B cell (primary cell): ENCODE measurements around the gene ATAD1. TPM values are rescaled to one million over a fixed set of nuclear protein-coding genes. Genes with fewer than 3 reads are reported as not detected.

Experiments used
- ATAC-seq: fragments of 200-7000 bp; cut with Tn5 transposase; one replicate; pipeline ENCODE4 v1.10.0; 2021; ENCODE audit warnings: low read depth, mild to moderate bottlenecking, moderate number of reproducible peaks, moderate library complexity
- CTCF ChIA-PET: fragments of 350-600 bp; sonication (Branson Sonifier 250); formaldehyde crosslinking; loops from one replicate; lab custom pipeline; 2021; ENCODE audit warnings: antibody characterized with exemption, inconsistent platforms; lab: Charles Lee
- POLR2A ChIA-PET: fragments of 350-600 bp; sonication (Branson Sonifier 250); formaldehyde crosslinking; loops from one replicate; lab custom pipeline; 2021; ENCODE audit warnings: antibody characterized with exemption; lab: Charles Lee
- DNase-seq: peaks from one replicate; pipeline ENCODE4 v3.0.0; 2013
- H2AFZ ChIP-seq: 2 replicates; pipeline ENCODE4 v1.6.1; 2012; ENCODE audit warnings: mild to moderate bottlenecking, low read depth, low read length; ENCODE audit not compliant: insufficient read depth, poor library complexity, severe bottlenecking
- H3K27ac ChIP-seq, 2 donors: 1 replicate in 1 of 2; 2 replicates in 1 of 2; pipeline ENCODE4 v1.5.1; 2012 to 2013; ENCODE audit warnings: low read length in 2 of 2, mild to moderate bottlenecking in 2 of 2, moderate library complexity in 1 of 2
- H3K27me3 ChIP-seq, 4 experiments: fragments of 200-600 bp in 1 of 4; sonication (generic) in 1 of 4; replicated peaks in 1 of 4; 1 replicate in 2 of 4; 2 replicates in 2 of 4; pipeline versions ENCODE4 v1.6.1 to v1.7.0; 2013 to 2016; ENCODE audit warnings: low read length in 3 of 4, mild to moderate bottlenecking in 2 of 4, mixed read lengths in 1 of 4, moderate library complexity in 1 of 4; ENCODE audit not compliant: insufficient read depth in 4 of 4, control insufficient read depth in 3 of 4; ENCODE audit errors: control extremely low read depth in 1 of 4
- H3K36me3 ChIP-seq, 2 experiments: replicated peaks in 1 of 2; 1 replicate in 1 of 2; 2 replicates in 1 of 2; pipeline versions ENCODE4 v1.6.1 to v1.7.1; 2013; ENCODE audit warnings: low read length in 1 of 2; ENCODE audit not compliant: insufficient read depth in 2 of 2, control insufficient read depth in 1 of 2; ENCODE audit errors: control extremely low read depth in 1 of 2, extremely low read depth in 1 of 2
- H3K4me1 ChIP-seq, 2 donors: fragments of 200-600 bp in 1 of 2; sonication (generic) in 1 of 2; 1 replicate in 1 of 2; 2 replicates in 1 of 2; pipeline versions ENCODE4 v1.5.1 to v1.6.1; 2013 to 2017; ENCODE audit warnings: low read length in 2 of 2; ENCODE audit not compliant: control insufficient read depth in 2 of 2, insufficient read depth in 2 of 2
- H3K4me2 ChIP-seq: replicated peaks from 2 replicates; pipeline ENCODE3; 2012; ENCODE audit warnings: mild to moderate bottlenecking, low read depth, low read length; ENCODE audit not compliant: poor library complexity, severe bottlenecking
- H3K4me3 ChIP-seq, 5 experiments: fragments of 200-600 bp in 1 of 5; sonication (generic) in 1 of 5; 1 replicate in 3 of 5; 2 replicates in 2 of 5; pipeline versions ENCODE4 v1.5.1 to v1.7.0; 2011 to 2016; ENCODE audit warnings: low read length in 4 of 5, mild to moderate bottlenecking in 4 of 5, low read depth in 2 of 5, control low read depth in 1 of 5, moderate library complexity in 1 of 5; ENCODE audit not compliant: insufficient read depth in 1 of 5; ENCODE audit errors: control extremely low read depth in 1 of 5, extremely low read depth in 1 of 5
- H3K79me2 ChIP-seq: fragments of 200-600 bp; sonication (generic); one replicate; pipeline ENCODE4 v1.6.0; 2016; ENCODE audit warnings: low read length; ENCODE audit not compliant: control insufficient read depth, insufficient read depth
- H3K9ac ChIP-seq: fragments of 200-600 bp; sonication (generic); 2 replicates; pipeline ENCODE4 v1.6.1; 2017; ENCODE audit warnings: mild to moderate bottlenecking, low read length, moderate library complexity
- H3K9me3 ChIP-seq, 3 donors: one replicate each; pipeline versions ENCODE4 v1.6.1 to v1.7.1; 2013; ENCODE audit warnings: low read length in 2 of 3; ENCODE audit not compliant: control insufficient read depth in 2 of 3, insufficient read depth in 1 of 3; ENCODE audit errors: control extremely low read depth in 1 of 3
- H4K20me1 ChIP-seq: 2 replicates; pipeline ENCODE4 v1.6.0; 2012; ENCODE audit warnings: mild to moderate bottlenecking, low read length; ENCODE audit not compliant: insufficient read depth, control insufficient read depth, poor library complexity, severe bottlenecking
- H3K27ac Mint-ChIP-seq: one replicate; pipeline ENCODE4 v1.8.0; 2021; ENCODE audit warnings: mixed read lengths
- H3K27me3 Mint-ChIP-seq: one replicate; pipeline ENCODE4 v1.8.0; 2021; ENCODE audit warnings: mixed read lengths
- H3K4me1 Mint-ChIP-seq: one replicate; pipeline ENCODE4 v1.8.0; 2021; ENCODE audit warnings: mixed read lengths
- H3K4me3 Mint-ChIP-seq: one replicate; pipeline ENCODE4 v1.8.0; 2021; ENCODE audit warnings: mixed read lengths
- H3K9me3 Mint-ChIP-seq: one replicate; pipeline ENCODE4 v1.8.0; 2022; ENCODE audit warnings: mixed read lengths; ENCODE audit not compliant: insufficient read depth
- EZH2 ChIP-seq: IDR thresholded peaks from 2 replicates; pipeline ENCODE4 v1.6.1; 2012; ENCODE audit warnings: borderline replicate concordance, low read depth, mild to moderate bottlenecking, moderate library complexity, low read length; ENCODE audit not compliant: insufficient read depth, poor library complexity, severe bottlenecking
- WGBS: methylation state at CpG from one replicate; pipeline ENCODE4 v1.1.5; 2013; ENCODE audit warnings: missing lambda C conversion rate; ENCODE audit not compliant: insufficient coverage; 5-methylcytosine and 5-hydroxymethylcytosine counted together
- intact Hi-C: fragments of 100-400 bp; cut with micrococcal nuclease; formaldehyde crosslinking; loops from one replicate; pipeline ENCODE4 v1.10.0; 2022
- polyA plus RNA-seq: library from polyadenylated mRNA; depleted of rRNA; stranded (reverse); fragments of >200 nt; gene quantifications from 2 replicates; pipeline ENCODE4 v1.2.3, GENCODE V29; 2012
- total RNA-seq, 2 donors: library from RNA; stranded (reverse); fragments of 120-200 nt in 1 of 2; gene quantifications; 1 replicate in 1 of 2; 2 replicates in 1 of 2; pipeline versions ENCODE4 v1.2.3 to v1.2.4, GENCODE V29; 2013 to 2022
- TF ChIP-seq, protein P1 (sequence below): fragments of 200-600 bp; IDR thresholded peaks from one replicate; pipeline ENCODE4 v1.8.0; 2022; ENCODE audit warnings: antibody characterized with exemption, mild to moderate bottlenecking

The ATAD1 gene
- total and polyA plus RNA-seq, 2 donors (not counting 1 experiment from before 2014, with no cell fraction given): 6.1 to 44.9 TPM

DNA sequence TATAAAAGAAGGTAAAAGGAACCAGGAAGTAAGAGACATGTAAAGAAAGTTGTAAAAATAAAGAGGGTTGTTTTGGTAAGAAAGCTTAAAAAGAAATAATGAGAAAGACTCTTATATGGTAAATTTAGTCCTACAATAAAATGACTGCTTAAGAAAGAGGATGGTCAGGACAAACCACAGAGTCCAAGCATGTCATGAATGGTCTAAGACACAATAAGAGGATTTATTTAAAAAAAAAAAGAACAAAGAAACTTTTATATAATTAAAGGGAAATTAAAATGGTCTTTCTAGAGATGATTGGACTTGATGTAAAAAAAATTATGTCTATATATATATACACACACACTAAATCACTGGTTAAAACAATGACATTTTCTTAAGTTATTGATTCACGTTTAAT lies 18.2 kb downstream of the ATAD1 start:
- Histone ChIP-seq H3K4me3 (no peak overlapping the region), H3K4me2 (no peak overlapping the region), H3K4me1 (peaks cover 11 to 13% of the 10 kb centered on the region in 2 donors), H3K36me3 (peaks cover 0 to 26% of the 10 kb centered on the region in 2 experiments), H3K79me2 (peaks cover 42% of the 10 kb centered on the region), H3K27ac (no peak overlapping the region), H3K9ac (no peak overlapping the region), H3K27me3 (no peaks in the 10 kb centered on the region), H4K20me1 (peaks cover 19% of the 10 kb centered on the region), H2AFZ (no peak overlapping the region), H3K9me3 (peaks cover 9 to 13% (median 11%) of the 10 kb centered on the region in 3 donors)
- ATAC-seq (no peak), DNase-seq (no peak)
- WGBS: no CpG with 5 or more reads among the region's 1 CpG
- H3K27ac Mint-ChIP-seq: no peak overlapping the region
- CTCF ChIA-PET: no interaction called here
- POLR2A ChIA-PET: no interaction called here
- H3K4me1 Mint-ChIP-seq: peaks cover 29% of the 10 kb centered on the region
- H3K4me3 Mint-ChIP-seq: no peak overlapping the region
- intact Hi-C loops: no loop called here
- no peaks in the 10 kb centered on the region for H3K27me3 Mint-ChIP-seq
- H3K9me3 Mint-ChIP-seq: peaks cover 8% of the 10 kb centered on the region
- TF ChIP-seq EZH2: no peak
- TF ChIP-seq, protein P1, sequence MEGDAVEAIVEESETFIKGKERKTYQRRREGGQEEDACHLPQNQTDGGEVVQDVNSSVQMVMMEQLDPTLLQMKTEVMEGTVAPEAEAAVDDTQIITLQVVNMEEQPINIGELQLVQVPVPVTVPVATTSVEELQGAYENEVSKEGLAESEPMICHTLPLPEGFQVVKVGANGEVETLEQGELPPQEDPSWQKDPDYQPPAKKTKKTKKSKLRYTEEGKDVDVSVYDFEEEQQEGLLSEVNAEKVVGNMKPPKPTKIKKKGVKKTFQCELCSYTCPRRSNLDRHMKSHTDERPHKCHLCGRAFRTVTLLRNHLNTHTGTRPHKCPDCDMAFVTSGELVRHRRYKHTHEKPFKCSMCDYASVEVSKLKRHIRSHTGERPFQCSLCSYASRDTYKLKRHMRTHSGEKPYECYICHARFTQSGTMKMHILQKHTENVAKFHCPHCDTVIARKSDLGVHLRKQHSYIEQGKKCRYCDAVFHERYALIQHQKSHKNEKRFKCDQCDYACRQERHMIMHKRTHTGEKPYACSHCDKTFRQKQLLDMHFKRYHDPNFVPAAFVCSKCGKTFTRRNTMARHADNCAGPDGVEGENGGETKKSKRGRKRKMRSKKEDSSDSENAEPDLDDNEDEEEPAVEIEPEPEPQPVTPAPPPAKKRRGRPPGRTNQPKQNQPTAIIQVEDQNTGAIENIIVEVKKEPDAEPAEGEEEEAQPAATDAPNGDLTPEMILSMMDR: no peak

DNA sequence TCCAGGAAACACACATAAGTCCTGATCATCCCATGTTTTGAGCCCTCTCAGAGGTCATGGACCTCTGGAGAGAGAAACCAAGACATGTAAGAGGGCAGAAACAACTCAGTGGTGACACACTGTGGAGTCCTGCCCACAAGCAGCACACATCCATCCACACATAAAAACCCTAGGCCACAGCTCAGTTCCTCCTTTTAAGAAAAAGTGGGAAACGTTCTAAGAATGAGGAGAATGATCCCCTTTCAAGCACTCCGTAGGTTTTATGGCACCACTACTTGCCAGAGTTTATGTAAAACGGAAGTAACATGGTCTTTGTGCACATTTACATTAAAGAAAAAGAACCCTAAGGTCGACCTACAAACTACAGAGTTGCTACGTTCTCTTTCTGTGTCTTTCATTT lies 19.9 kb downstream of the ATAD1 start:
- Mint-ChIP-seq H3K4me3 (peak overlapping the region; percentile 40), H3K27me3 (no peaks in the 10 kb centered on the region), H3K27ac (peak overlapping the region; percentile 39), H3K4me1 (peaks cover 39% of the 10 kb centered on the region), H3K9me3 (peaks cover 2% of the 10 kb centered on the region)
- no peak overlapping the region for H2AFZ ChIP-seq
- peaks cover 29% of the 10 kb centered on the region for H3K79me2 ChIP-seq
- H3K4me3 ChIP-seq: no peak overlapping the region
- 100% methylated on average over 3 of the region's 5 CpGs for WGBS
- H3K27ac ChIP-seq: peak overlapping the region in 1 of 2 donors; percentile 2
- CTCF ChIA-PET: no interaction called here
- DNase-seq: no peak
- intact Hi-C loops: no loop called here
- peaks cover 5 to 23% of the 10 kb centered on the region in 2 experiments for H3K36me3 ChIP-seq
- H3K9me3 ChIP-seq: peaks cover 5 to 11% (median 6%) of the 10 kb centered on the region in 3 donors
- H4K20me1 ChIP-seq: peaks cover 16% of the 10 kb centered on the region
- POLR2A ChIA-PET: interaction anchor here (0.7 kb wide), 1 partner anchor 9 kb away, joined by 3 read pairs; no protein-coding TSS in a partner anchor
- TF ChIP-seq EZH2: no peak
- TF ChIP-seq, protein P1: no peak
- no peak overlapping the region for H3K9ac ChIP-seq
- ATAC-seq: no peak
- H3K27me3 ChIP-seq: no peaks in the 10 kb centered on the region
- H3K4me1 ChIP-seq: peaks cover 11 to 13% of the 10 kb centered on the region in 2 donors
- H3K4me2 ChIP-seq: peak overlapping the region; percentile 43
